GM19238 (cell line): ENCODE data around the gene MEIS3.

Experiments used
- DNase-seq: peaks from one replicate; pipeline ENCODE4 v3.0.0; 2011; ENCODE audit warnings: low spot score; ENCODE audit not compliant: insufficient read length

The MEIS3 gene

DNA sequence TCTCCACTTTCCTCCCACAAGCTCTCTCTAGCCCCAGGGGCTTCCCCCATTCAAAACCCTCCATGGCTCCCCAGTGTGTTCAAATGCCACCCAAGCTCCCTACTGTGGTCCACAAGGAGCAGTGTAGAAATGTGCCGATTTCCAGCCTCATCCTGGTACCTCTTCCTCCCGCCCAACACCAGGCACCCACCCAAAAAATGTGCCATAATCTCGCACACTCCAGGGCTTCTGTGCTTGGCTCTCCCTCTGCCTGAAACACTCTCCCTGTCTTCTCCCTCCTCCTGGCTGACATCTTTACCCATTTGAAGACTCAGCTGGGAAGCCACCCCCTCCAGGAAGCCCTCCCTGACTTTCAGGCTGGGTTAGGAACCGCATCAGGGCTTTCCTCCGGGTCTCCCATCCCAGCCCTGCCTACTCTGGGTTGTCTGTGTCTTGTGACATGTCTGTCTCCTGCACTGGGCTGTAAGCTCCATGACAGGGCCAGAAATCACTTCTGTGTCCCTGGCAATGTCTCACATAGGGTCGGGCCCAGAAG, 16.6 kb upstream of the MEIS3 start:
- no peak for DNase-seq

DNA sequence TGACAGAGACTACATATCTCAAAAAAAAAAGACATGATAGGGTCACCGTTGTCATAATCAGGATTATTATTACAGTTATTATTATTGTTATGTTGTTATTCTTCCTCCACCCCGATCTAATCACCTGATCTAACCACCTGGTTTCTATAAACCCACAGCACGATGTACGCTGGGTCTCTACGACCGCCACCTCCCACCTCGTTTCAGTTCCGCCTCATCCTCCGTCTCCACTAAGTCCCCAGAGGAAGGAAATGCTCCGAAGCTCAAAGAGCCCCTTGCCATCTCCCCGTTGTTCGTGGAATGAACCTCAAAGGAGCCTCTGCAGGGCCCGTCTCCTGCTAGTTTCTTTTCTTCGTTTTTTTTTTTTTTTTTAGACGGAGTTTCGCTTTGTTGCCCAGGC, 15.9 kb upstream of the MEIS3 start:
- DNase-seq = no peak

DNA sequence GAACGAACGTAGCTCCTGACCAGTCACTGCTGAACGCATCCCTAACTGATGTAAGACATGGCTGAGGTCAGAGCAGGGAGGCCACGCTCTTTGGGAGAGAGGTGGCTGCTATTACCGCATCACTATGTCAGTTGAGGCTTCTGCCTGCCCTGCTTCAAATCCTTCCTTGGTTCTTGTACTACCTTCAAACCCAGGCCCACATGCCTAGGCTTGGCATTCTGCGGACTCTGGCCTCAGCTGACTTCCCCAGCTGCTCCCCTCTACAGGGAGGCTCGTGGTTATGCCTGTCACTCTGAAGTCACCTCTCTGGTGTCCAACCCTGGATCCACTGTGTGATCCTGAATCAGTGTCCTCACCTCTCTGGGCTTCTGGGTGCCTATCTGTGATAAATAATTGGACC, 14.8 kb upstream of the MEIS3 start:
- no peak for DNase-seq

DNA sequence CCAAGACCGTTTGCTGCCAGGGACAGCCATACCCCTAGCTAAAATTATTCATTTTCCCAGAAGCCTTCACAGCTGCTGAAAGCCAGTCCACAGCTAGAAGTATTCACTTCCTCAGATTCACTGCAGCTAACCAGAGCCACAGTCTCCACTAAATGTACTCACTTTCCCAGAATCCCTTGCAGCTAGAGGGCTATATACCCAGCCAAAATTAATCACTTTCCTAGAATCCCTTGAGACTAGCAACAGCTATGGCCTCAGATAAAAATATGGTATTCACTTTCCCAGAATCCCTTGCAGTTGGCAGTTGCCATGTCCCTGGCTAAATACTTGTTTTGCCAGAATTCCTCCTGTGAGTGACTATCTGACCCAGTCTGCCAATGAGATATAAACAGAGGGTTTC, 13.8 kb upstream of the MEIS3 start:
- no peak for DNase-seq

DNA sequence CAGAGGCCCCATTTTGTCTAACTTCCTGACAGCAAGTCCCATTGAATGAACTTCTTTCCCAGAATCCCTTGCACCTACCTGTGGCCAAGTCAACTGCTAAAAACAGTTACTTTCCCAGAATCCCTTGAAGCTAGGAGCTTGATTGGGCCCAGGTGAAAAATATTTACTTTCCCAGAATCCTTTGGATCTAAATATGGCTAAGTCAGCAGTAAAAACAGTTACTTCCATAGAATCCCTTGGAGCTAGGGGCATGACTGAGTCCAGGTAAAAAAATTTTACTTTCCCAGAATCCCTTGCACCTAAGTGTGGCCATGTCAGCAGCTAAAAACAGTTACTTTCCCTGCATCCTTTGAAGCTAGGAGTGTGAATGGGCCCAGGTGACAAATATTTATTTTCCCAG, 13.2 kb upstream of the MEIS3 start:
- no peak for DNase-seq

DNA sequence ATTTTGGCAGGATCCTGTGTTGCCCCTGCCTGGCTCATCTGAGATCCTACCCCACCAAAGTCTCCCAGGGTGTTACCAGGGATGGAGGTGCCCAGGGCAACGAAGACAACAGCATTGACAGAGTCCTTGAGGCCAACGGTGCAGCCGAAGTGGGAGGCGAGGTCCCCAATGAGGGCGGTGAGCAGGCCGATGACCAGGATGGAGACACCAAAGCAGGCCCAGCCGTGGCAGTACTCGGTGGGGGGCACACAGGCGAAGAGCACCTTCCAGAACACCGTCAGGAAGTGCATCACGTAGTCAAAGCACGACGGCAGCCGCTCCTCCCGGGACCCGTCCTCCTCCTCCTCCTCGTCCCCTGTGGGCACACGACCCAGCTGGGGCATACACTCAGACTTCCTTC, 12.8 kb upstream of the MEIS3 start:
- DNase-seq = no peak

DNA sequence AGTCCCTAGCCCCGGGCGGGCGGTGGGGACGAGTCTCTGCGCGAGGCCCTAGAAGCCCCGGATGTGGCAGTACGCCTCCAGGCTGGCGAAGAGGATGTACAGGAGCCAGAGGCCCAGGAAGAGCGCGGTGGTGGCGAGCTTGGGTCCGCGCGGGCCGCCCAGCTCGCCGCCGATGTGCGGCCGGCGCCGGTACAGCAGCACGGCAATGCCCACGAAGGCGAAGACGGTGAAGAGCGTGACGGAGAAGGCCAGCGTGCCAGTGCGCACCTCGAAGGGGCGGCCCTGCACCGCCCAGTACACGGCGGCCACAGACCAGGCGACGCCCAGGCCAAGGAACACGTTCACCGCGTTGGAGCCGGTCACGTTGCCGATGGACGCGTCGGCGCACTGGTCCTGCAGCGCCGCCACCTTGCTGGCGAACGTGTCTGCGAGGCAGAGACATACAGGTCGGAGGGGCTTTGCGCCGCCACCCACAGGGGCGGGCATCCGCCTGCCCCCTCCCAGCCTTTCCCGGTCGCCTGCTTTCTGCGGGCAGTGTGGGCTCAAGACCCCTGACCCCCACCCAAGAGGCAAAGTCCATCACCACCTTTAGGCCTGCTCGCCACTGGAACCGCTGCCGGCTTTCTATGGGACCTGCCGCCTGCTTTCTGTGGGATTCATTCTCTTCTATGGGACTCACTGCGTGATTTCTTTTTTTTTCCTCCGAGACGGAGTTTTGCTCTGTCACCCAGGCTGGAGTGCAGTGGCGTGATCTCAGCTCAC, 10.9 kb upstream of the MEIS3 start:
- no peak for DNase-seq

DNA sequence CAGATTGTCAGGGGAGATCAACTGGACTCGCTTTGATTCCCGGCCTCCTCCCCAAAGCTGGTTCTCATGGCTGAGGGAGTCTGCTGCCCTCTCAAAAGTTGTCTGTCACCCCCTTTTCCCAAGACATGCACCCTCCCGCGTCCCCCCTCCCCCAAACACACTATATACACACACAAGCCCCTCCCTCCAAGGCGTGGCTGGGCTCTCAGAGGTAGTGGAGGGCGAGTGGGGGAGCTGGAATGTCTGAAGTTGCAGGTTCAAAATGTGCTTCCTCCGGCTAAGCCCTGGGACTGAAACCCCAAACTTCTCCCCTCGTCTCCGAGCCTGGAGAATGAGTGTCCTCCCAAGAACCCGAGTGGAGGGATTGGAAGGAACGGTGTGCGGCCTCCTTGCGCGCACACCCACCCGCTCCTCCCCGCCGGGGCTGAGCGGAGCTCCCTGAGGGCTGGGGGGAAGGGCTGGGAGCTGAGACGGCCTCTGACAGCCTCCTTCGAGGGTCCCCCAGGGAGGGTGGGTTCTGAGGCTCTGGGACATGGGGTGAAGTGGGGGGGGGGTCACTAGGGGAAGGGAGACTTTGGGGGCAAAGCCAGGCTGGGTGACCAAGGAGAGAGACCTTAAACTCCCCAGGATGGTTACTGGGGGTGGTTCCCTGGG, 9.9 kb upstream of the MEIS3 start:
- no peak for DNase-seq

DNA sequence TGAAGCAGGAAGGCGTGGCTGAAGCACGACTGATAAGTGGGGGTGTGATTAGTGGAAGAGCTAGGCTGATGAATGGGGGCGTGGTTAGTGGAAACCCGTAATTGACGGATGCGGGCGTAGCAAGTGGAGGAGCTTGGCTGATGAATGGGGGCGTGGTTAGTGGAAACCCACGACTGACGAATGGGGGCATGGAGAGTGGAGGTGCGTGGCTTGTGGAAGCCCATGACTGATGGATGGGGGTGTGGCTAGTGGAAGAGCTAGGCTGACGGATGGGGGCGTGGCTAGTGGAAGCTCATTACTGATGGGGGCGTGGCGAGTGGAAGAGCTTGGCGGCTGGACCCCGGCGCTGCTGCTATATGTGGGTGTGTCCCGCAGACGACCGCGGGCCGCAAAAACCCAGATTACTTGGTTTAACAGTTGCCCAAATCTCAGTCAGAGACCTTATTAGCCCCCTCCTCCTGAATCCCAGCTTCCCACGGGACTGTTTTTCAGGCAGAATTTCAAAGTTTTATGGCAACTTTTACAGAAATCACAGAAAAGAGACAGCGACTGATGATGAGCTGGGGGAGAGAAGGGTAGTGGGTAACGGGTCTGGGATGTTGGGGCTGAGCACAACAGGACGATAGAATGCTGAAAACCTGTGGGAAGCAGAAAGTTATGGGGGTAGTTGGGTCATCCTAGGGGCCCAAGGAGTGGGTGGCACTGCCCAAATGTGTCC, 9.0 kb upstream of the MEIS3 start:
- peak; percentile 72 for DNase-seq

DNA sequence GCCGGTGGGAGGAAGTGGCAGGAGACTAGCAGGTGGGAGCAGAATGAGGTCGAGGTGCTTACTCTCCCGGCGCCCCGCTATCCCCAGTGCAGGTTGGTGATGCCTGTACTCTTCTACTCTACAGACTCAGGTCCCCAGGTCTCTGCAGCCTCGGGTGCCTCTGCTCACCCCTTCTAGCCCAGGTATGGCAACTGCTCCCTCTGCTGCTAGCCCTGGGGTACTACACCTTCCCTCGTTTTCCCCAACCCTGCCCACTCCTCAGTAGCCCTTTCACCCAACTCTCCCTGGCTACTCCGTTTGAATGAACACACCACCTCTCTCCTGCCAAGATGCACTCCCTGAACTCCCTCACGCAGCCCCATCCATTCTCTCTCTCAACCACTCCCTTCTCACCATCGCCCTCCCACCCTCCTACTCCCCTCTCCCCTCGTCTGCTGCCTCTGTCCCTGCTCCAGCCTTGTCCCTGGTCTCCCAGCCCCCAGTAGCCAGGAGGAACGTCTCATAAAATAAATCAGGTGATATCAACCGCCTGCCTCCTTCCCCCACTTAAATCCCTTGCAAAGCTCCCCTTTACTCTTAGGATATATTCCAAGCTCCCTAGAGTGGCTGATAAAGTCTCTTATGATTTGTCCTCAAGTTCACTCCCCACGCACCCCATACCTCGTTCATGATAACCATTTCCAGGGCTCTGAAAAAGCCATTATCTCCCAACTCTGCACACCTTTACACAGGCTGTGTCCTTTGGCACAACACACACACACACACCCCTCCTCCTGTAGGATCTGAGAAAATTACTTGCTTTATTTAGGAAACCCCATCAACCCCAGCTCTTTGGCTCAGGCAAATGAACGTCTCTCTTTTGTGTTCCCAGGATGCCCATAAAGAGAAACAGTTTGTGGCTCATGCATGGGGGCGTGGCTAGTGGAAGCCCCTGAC, 8.2 kb upstream of the MEIS3 start:
- DNase-seq = peak; percentile 82

DNA sequence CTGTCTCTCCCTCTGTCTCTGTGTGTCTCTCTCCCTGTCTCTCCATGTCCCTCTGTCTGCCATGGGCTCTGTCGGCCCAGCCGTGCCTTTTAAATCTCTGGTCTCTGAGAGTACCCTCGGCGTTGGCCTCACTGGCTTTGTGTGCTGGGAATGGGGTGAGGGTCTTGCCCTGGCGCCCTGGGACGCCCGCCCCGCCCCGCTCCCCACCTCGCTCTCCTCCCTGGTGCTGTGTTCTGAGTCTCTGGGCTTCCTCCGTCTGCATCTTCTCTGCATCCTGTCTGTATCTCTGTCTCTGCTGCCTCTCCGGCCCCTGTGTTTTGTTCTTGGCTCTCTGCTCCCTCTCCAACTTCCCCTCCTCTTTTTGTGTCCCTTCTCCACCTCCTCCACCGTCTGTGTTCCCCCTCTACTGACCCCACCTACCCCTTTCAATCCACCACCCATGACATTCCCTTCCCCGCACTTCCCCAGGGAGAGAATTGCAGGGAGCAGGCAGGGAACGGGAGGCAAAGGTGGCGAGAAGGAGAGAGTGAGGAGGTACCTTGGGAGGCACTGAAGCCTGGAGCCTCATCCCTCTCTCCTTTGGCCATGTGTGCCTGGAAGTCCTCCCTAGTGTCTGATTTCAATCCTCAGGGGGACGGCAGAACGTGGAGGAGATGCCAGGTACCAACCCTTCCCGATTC, 4.0 kb upstream of the MEIS3 start:
- no peak for DNase-seq

DNA sequence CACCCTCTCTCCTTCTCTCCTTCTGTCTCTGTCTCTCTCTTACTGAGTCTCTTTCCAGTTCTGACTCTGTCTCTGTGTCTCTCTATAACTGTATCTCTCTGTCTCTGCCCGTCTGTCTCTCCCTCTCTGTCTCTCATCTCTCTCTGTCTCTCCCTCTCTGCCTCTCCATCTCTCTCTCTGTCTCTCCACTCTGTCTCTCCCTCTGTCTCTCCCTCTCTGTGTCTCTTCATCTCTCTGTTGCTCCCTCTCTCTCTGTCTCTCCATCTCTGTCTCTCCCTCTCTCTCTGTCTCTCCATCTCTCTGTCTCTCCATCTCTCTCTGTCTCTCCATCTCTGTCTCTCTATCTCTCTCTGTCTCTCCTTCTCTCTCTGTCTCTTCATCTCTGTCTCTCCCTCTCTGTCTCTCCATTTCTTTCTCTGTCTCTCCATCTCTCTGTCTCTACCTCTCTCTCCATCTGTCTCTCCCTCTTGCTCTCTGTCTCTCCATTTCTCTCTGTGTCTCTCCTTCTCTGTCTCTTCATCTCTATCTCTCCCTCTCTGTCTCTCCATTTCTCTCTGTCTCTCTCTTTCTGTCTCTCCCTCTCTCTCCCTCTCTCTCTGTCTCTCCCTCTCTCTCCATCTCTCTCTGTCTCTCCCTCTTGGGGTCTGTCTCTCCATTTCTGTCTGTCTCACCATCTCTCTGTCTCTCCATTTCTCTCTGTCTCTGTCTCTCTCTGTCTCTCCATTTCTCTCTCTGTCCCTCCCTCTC, 3.3 kb upstream of the MEIS3 start:
- DNase-seq = no peak

DNA sequence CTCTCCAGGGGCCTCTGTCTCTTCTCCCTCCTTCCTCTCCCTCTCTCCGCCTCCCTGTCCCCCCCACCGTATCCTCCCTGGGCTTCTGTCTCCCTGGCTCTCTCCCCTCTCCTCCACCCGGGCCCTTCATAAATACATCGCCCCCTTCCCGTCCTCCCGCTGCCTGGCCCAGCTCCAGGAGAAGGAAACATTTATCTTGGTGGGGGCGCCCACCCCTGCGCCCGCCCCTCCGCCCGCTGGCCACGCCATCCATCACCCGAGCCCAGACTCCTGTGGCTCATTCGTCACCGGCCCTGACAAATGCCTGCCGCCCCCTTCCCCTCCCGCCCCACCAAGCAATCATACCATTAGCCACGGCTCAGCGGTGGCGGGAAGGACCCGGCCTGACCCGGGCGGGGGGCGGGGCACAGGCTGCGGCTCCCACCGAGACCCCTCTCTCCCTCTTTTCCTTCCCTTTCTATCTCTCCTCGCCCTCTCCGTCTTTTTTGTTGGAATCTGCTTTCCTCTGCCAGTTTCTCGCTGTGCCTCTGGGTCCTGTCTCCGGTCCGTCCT, 2.6 kb upstream of the MEIS3 start:
- DNase-seq = no peak

DNA sequence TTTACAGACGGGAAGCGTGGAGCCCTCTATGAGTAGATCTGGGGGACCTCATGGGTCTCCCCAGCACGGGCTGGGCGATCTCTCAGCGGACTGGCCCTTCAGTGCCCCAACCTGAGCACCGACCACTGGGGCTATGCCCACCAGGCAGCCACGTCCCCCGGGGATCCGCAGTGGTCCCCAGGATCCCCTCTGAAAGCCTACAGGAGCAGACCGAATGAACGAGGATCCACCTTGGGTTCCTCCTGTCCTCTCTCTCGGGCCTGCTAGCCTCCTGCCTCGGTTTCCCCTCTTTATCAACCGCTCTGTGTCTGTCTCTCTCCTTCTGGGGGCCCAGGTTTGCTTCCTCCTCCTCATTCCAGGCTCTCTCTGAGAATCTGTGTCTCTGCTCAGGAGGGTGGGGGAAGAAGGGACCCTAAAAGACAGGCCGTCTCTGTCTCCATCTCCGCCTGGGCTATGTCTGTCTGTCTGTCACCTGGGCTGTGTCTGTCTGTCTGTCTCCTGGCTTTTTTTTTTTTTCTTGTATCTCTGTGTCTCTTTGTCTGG, 2.0 kb upstream of the MEIS3 start:
- no peak for DNase-seq

DNA sequence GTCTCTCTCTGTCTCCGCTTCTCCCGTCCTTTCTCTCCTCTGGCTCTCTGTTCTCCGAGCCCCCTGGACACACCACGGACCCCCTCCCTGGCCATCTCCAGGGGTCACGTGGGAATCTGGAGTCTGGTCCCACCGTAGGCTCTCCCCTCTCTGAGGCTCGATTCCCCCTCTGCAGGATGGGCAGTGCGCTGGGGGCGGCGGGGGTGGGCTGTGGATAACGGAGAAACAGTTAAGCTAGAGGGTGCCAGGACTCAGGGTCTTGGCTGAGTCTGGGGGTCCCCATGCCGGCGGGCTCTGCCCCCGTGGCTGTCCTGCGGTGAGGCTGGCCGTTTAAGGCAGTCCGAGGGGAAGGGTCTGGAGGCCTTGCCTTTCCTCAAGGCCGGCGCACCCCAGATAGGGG, 462 bp upstream of the MEIS3 start:
- no peak for DNase-seq

DNA sequence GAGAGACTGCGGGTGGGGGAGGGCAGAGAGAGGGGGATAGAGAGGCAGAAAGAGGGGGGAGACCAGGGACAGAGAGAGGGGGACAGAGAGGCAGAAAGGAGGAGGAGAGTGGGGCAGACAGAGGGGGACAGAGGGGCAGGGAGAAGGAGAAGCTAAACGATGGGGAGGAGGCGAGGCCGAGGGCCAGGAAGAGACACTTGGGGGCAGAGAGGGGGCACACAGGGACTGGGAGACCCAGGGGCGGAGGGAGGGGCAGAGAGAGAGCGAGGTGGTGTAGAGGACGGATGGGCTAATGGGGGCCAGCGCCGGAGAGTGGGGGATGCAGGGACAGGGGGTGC, 666 bp downstream of the MEIS3 start:
- DNase-seq = no peak

DNA sequence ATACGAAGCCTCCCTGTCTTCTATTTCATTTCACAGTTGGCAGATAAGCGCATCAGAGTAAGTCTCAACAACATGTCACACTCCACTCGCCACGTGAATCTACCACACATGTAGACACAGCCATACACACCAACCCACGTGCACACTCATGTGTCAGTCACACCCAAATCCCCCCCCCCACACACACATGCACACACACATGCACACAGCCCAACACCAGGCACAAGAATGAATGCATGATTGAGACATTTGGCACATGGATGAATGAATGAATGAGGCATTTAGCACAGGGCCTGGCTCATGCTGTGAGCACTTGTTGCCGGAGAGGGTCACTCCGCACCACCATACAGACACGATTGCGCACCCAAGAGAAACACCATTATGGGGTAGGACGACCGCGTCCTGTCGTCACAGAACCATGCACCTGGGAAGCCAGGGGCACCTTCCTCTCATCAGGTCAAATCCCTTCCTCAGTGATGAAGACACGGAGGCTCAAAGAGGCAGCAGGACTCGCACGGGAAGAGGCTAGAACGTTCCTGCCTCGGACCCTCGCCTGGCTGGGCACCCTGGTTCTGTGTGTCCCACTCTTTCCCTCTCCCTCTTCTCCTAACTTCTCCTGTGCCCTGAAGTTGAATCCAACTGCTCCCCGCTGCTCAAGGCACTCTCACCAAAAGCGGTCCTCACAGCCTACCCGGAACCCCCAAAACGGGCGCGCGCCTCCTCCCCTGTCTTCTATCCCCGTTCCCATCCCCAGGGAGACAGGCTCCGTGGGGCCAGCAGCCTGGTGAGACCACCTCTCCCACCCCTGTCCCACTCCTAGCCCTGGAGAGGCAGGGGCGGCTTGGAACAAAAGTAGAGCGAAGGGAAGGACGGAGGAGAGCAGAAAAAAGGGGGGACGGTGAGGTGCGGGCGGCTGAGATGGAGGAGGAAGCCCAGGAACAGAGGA, 1.3 kb downstream of the MEIS3 start:
- no peak for DNase-seq

DNA sequence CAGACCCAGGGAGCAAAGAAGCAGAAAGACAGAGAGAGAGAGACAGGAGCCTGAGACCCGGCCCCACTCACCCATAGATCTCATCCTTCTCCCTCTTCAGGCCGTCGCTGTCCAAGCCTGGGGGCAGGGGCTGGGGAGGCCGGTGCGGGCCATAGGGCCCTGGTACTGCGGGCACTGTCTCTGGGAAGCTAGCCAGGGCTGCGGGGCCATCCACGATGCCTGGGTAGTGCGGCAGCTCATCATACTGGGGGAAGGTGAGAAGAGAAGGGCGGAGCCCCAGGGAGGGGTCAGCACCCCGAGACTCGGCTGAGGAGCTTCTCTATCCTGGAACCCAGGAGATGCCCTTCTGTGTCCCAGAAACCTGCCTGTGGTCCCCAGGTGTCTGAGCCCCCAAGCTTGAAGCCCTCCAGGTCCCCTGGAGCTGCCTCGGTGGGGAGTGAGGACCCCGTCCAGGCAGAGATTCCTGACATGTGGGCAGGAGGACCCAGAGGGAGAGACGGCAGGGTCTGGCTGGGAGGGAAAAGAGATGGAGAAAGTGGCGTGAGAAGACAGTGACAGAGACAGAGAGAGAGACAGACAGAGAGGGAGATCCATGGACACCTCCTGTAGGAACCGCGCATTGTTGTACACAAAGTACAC, 2.1 kb downstream of the MEIS3 start:
- no peak for DNase-seq
